Naive thymus-derived CD4-positive, alpha-beta T cell (primary cell): ENCODE results near the gene MALAT1. TPM values are rescaled to one million over a fixed set of nuclear protein-coding genes. Genes with fewer than 3 reads are reported as not detected.
A peak's percentile ranks its signal among the peaks of the same experiment; 100 is the strongest.
"Not testable (repeated sequence)": the region's sequence is repeated elsewhere in the genome, so short reads cannot be mapped to it uniquely, and the experiment has no call there.

Experiments used
- ATAC-seq: fragments of 150-1000 bp; cut with Tn5 transposase; 2 replicates; pipeline ENCODE4 v1.10.0; 2021; ENCODE audit warnings: mild to moderate bottlenecking, moderate library complexity
- CTCF ChIA-PET: fragments of 350-600 bp; sonication (Branson Sonifier 250); formaldehyde crosslinking; loops from one replicate; lab custom pipeline; 2021; ENCODE audit warnings: antibody characterized with exemption; lab: Charles Lee
- POLR2A ChIA-PET: fragments of 350-600 bp; sonication (Branson Sonifier 250); formaldehyde crosslinking; loops from one replicate; lab custom pipeline; 2021; ENCODE audit warnings: antibody characterized with exemption, inconsistent platforms; lab: Charles Lee
- DNase-seq, 9 donors: peaks; one replicate each; pipeline versions ENCODE4 v3.0.0 to v3.0.0-alpha.2; 2020 to 2022; ENCODE audit warnings: mixed read lengths in 1 of 9
- H3K27ac ChIP-seq: one replicate; pipeline ENCODE4 v1.7.0; 2013; ENCODE audit warnings: mild to moderate bottlenecking, low read depth, low read length, moderate library complexity
- H3K27me3 ChIP-seq, 2 donors: one replicate each; pipeline ENCODE4 v1.7.0; 2013; ENCODE audit warnings: low read length in 2 of 2, mild to moderate bottlenecking in 2 of 2, moderate library complexity in 2 of 2; ENCODE audit not compliant: control insufficient read depth in 2 of 2, insufficient read depth in 2 of 2
- H3K36me3 ChIP-seq, 3 experiments: 1 replicate in 2 of 3; 2 replicates in 1 of 3; pipeline ENCODE4 v1.7.0; 2013; ENCODE audit warnings: low read length in 3 of 3, mild to moderate bottlenecking in 3 of 3, moderate library complexity in 1 of 3; ENCODE audit not compliant: insufficient read depth in 3 of 3, control insufficient read depth in 2 of 3
- H3K4me1 ChIP-seq, 2 donors: one replicate each; pipeline ENCODE4 v1.7.0; 2013; ENCODE audit warnings: low read length in 2 of 2, mild to moderate bottlenecking in 2 of 2, moderate library complexity in 1 of 2; ENCODE audit not compliant: control insufficient read depth in 2 of 2, insufficient read depth in 2 of 2
- H3K4me3 ChIP-seq: 2 replicates; pipeline ENCODE4 v1.7.0; 2013; ENCODE audit warnings: mild to moderate bottlenecking, low read length
- H3K9me3 ChIP-seq, 3 experiments: 1 replicate in 2 of 3; 2 replicates in 1 of 3; pipeline ENCODE4 v1.7.0; 2013; ENCODE audit warnings: low read length in 3 of 3; ENCODE audit not compliant: control insufficient read depth in 2 of 3
- H3K27ac Mint-ChIP-seq, 9 donors: one replicate each; pipeline ENCODE4 v1.8.0; 2020 to 2022; ENCODE audit warnings: mixed read lengths in 9 of 9, mild to moderate bottlenecking in 8 of 9, moderate library complexity in 5 of 9, inconsistent platforms in 2 of 9
- H3K27me3 Mint-ChIP-seq, 5 donors: one replicate each; pipeline ENCODE4 v1.8.0; 2021 to 2022; ENCODE audit warnings: mixed read lengths in 5 of 5, mild to moderate bottlenecking in 1 of 5
- H3K36me3 Mint-ChIP-seq, 5 donors: one replicate each; pipeline ENCODE4 v1.8.0; 2020 to 2022; ENCODE audit warnings: mixed read lengths in 5 of 5, mild to moderate bottlenecking in 3 of 5, inconsistent platforms in 1 of 5
- H3K4me1 Mint-ChIP-seq, 7 donors: one replicate each; pipeline ENCODE4 v1.8.0; 2020 to 2022; ENCODE audit warnings: mixed read lengths in 7 of 7, mild to moderate bottlenecking in 3 of 7, inconsistent platforms in 1 of 7
- H3K4me3 Mint-ChIP-seq, 10 donors: one replicate each; pipeline ENCODE4 v1.8.0; 2020 to 2022; ENCODE audit warnings: mild to moderate bottlenecking in 10 of 10, mixed read lengths in 10 of 10, moderate library complexity in 6 of 10, inconsistent platforms in 2 of 10
- H3K9me3 Mint-ChIP-seq, 11 donors: one replicate each; pipeline ENCODE4 v1.8.0; 2020 to 2022; ENCODE audit warnings: mixed read lengths in 11 of 11, mild to moderate bottlenecking in 4 of 11, inconsistent platforms in 1 of 11, moderate library complexity in 1 of 11
- intact Hi-C, 2 donors: fragments of 100-400 bp; cut with micrococcal nuclease; formaldehyde crosslinking; loops; one replicate each; pipeline ENCODE4 v1.15.1; 2023
- polyA plus RNA-seq, 2 donors: library from polyadenylated mRNA; unstranded; fragments of 300-500 nt; fragmentation: Illumina TruSeq; gene quantifications; one replicate each; pipeline ENCODE4 v1.2.3, GENCODE V29; 2021
- total RNA-seq, 6 experiments: library from RNA in 5 of 6; stranded (reverse) in 5 of 6; gene quantifications; 1 replicate in 5 of 6; 2 replicates in 1 of 6; pipeline ENCODE4 v1.2.3 and lab custom pipeline; 2021 to 2026

The MALAT1 gene
- total RNA-seq (over 10,000 TPM in 4 of 5 experiments, 1,000 to 10,000 TPM in 1; 8,375 to 32,234 (median 31,408) TPM), polyA plus RNA-seq (1,000 to 10,000 TPM in 1 of 2 donors, 100 to 1,000 TPM in 1; 734 to 5,106 TPM), total RNA-seq (lab: John Stamatoyannopoulos, UW) (17,423 reads per million, percentile 100 among the genes with 10 or more reads in this experiment)

GRCh38 chr11:65498977-65499712, at the start of gene MALAT1:
Gene MALAT1 (plus strand): TSS chr11:65499045.
- CTCF ChIA-PET: interaction anchor here (0.6 to 4.9 kb wide), 11 partner anchors 9 to 1947 kb away, joined by 3 to 68 read pairs (median 4); partner anchors contain the start of genes NEAT1 and SCYL1
- peaks cover 22 to 36% (median 28%) of the 10 kb centered on the region in 7 donors for H3K4me1 Mint-ChIP-seq
- no peak within 1 kb of the TSS for H3K27ac Mint-ChIP-seq
- H3K36me3 ChIP-seq: peaks cover 37 to 45% (median 39%) of the 10 kb centered on the region in 3 experiments
- POLR2A ChIA-PET: interaction anchor here (0.6 to 27.5 kb wide), 71 partner anchors 5 to 1788 kb away, joined by 3 to 2591 read pairs (median 6); partner anchors contain the start of genes AP5B1, CCDC85B, CFL1 and DPF2
- DNase-seq: peak; percentile 89 to 97 (median 94)
- peak within 1 kb of the TSS; percentile 99 for H3K27ac ChIP-seq
- no peaks in the 10 kb centered on the region for H3K9me3 ChIP-seq
- H3K27me3 ChIP-seq: no peaks in the 10 kb centered on the region
- H3K4me3 ChIP-seq: peak within 1 kb of the TSS; percentile 99
- peaks cover 11 to 12% of the 10 kb centered on the region in 2 donors for H3K4me1 ChIP-seq
- peaks cover 7 to 10% (median 9%) of the 10 kb centered on the region in 5 donors for H3K36me3 Mint-ChIP-seq
- H3K9me3 Mint-ChIP-seq: peaks cover 0 to 4% (median 0%) of the 10 kb centered on the region in 11 donors
- peak; percentile 54 for ATAC-seq
- H3K27me3 Mint-ChIP-seq: peaks cover 0 to 10% (median 0%) of the 10 kb centered on the region in 5 donors
- intact Hi-C loops: loop anchor here (1.0 to 10.0 kb wide), 3 partner anchors 8 to 786 kb away; partner anchors contain the start of gene YIF1A (in 1 of the 2)
- no peak within 1 kb of the TSS for H3K4me3 Mint-ChIP-seq

- intact Hi-C loops, H3K4me3 ChIP-seq, H3K36me3 ChIP-seq, CTCF ChIA-PET, H3K9me3 Mint-ChIP-seq, H3K4me1 ChIP-seq, POLR2A ChIA-PET, H3K27me3 ChIP-seq, H3K4me3 Mint-ChIP-seq, H3K36me3 Mint-ChIP-seq, H3K27ac Mint-ChIP-seq, H3K9me3 ChIP-seq, H3K27ac ChIP-seq, ATAC-seq, DNase-seq, H3K27me3 Mint-ChIP-seq: not testable (repeated sequence)
- peaks cover 13 to 41% (median 18%) of the 10 kb centered on the region in 7 donors for H3K4me1 Mint-ChIP-seq
Observed at GRCh38 chr11:65451301-65451700, 47.5 kb upstream of the MALAT1 start.

DNA sequence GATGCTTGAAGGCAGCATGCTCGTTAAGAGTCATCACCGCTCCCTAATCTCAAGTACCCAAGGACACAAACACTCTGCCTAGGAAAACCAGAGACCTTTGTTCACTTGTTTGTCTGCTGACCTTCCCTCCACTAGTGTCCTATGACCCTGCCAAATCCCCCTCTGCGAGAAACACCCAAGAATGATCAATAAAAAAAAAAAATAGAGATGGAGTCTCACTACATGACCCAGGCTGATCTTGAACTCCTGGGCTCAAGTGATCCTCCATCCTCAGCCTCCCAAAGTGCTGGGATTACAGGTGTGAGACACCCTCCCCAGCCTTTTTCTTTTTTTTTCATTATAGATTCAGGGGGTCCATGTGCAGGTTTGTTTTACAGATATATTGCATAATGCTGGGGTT, 46.6 kb upstream of the MALAT1 start:
- H3K36me3 Mint-ChIP-seq, intact Hi-C loops, H3K9me3 Mint-ChIP-seq, CTCF ChIA-PET, H3K9me3 ChIP-seq, H3K27me3 Mint-ChIP-seq, H3K4me3 Mint-ChIP-seq, ATAC-seq, H3K36me3 ChIP-seq, H3K27ac ChIP-seq, H3K27me3 ChIP-seq, H3K4me1 ChIP-seq, H3K4me3 ChIP-seq, DNase-seq: not testable (repeated sequence)
- H3K4me1 Mint-ChIP-seq: peaks cover 14 to 44% (median 21%) of the 10 kb centered on the region in 7 donors
- H3K27ac Mint-ChIP-seq: peak overlapping the region in 2 of 9 donors; percentile 28 to 71
- POLR2A ChIA-PET: interaction anchor here (1.0 kb wide), 1 partner anchor 47 kb away, joined by 3 read pairs; no protein-coding TSS in a partner anchor

GRCh38 chr11:65452806-65453490, 45.9 kb upstream of the MALAT1 start:
- Histone ChIP-seq H3K27ac (no peak overlapping the region), H3K27me3 (no peaks in the 10 kb centered on the region), H3K4me3 (no peak overlapping the region), H3K36me3 (no peaks in the 10 kb centered on the region), H3K9me3 (no peaks in the 10 kb centered on the region), H3K4me1 (peaks cover 5% of the 10 kb centered on the region in 2 donors)
- Mint-ChIP-seq H3K36me3 (peaks cover 0 to 3% (median 0%) of the 10 kb centered on the region in 5 donors), H3K9me3 (peaks cover 0 to 4% (median 1%) of the 10 kb centered on the region in 11 donors), H3K4me1 (peaks cover 14 to 45% (median 21%) of the 10 kb centered on the region in 7 donors), H3K27me3 (no peaks in the 10 kb centered on the region), H3K27ac (peak overlapping the region in 4 of 9 donors; percentile 28 to 71 (median 44)), H3K4me3 (peak overlapping the region in 4 of 10 donors; percentile 13 to 49 (median 30))
- intact Hi-C loops: no loop called here
- DNase-seq: no peak
- ATAC-seq: peak; percentile 19
- ChIA-PET CTCF (no interaction called here), POLR2A (interaction anchor here (1.0 kb wide), 1 partner anchor 46 kb away, joined by 3 read pairs; no protein-coding TSS in a partner anchor)

- H3K36me3 ChIP-seq: no peaks in the 10 kb centered on the region
- CTCF ChIA-PET: no interaction called here
- peak overlapping the region; percentile 89 for H3K4me3 ChIP-seq
- H3K9me3 ChIP-seq: no peaks in the 10 kb centered on the region
- H3K4me3 Mint-ChIP-seq: peak overlapping the region; percentile 86 to 95 (median 88)
- H3K27ac Mint-ChIP-seq: peak overlapping the region; percentile 18 to 92 (median 85)
- peaks cover 0 to 3% (median 0%) of the 10 kb centered on the region in 5 donors for H3K36me3 Mint-ChIP-seq
- intact Hi-C loops: loop anchor here (2.0 kb wide), 3 partner anchors 14 to 22 kb away; no protein-coding TSS in a partner anchor
- H3K27me3 ChIP-seq: no peaks in the 10 kb centered on the region
- no peak for DNase-seq
- peaks cover 14 to 37% (median 21%) of the 10 kb centered on the region in 7 donors for H3K4me1 Mint-ChIP-seq
- POLR2A ChIA-PET: interaction anchor here (0.8 to 0.9 kb wide), 2 partner anchors 17 to 71 kb away, joined by 3 read pairs; no protein-coding TSS in a partner anchor
- H3K4me1 ChIP-seq: peaks cover 5% of the 10 kb centered on the region in 2 donors
- peak overlapping the region; percentile 70 for H3K27ac ChIP-seq
- peaks cover 0 to 3% (median 1%) of the 10 kb centered on the region in 11 donors for H3K9me3 Mint-ChIP-seq
- H3K27me3 Mint-ChIP-seq: no peaks in the 10 kb centered on the region
- ATAC-seq: no peak
Observed at GRCh38 chr11:65454311-65454695, 44.5 kb upstream of the MALAT1 start.
